Right lobe of liver (tissue), 4 donors: ENCODE measurements around the gene LMBRD2.

Source experiments
- CTCF ChIP-seq, 4 donors: fragments of 200-600 bp in 3 of 4; fragments of 450-650 bp in 1 of 4; IDR thresholded peaks; one replicate each; pipeline versions ENCODE4 v1.5.1 to v1.8.0; 2016 to 2022; ENCODE audit warnings: antibody characterized with exemption in 4 of 4, mild to moderate bottlenecking in 2 of 4
- POLR2A ChIP-seq: fragments of 450-650 bp; IDR thresholded peaks from one replicate; pipeline ENCODE4 v1.6.1; 2017; ENCODE audit warnings: antibody characterized with exemption, mild to moderate bottlenecking
- donor health status: DM: no; HTN: no; CAD: no.
- donor health status: DM: no; HTN: no; CAD: no.
- donor health status: DM: no; HTN: yes; CAD: no.

DNA sequence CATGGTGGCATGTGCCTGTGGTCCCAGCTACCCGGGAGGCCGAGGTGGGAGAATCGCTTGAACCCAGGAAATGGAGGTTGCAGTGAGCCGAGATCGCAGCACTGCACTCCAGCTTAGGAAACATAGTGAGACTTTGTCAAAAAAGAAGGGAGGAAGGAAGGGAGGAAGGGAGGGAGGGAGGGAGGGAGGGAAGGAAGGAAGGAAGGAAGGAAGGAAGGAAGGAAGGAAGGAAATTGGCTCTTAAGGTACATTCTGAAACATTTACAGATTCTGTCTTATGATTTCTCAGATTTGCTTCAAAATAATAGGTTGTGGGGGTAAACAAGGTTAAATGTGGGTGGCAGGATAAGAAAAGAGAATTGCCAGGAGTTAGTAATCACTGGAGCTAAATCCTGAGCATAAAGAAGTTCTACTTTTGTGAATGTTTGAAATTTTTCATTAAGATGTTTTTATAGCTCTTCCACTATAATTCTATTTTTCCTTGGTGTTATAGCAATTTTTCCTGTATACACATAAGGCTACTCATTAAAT, 82.9 kb downstream of the LMBRD2 start:
- TF ChIP-seq CTCF (IDR thresholded peaks at IDR 0.05) (no peak), POLR2A (no peak)
